ENCODE measurements around the gene RNF114. TPM values are rescaled to one million over a fixed set of nuclear protein-coding genes. Genes with fewer than 3 reads are reported as not detected.

Gene RNF114
- total and polyA plus RNA-seq, 2 donors from 2014 or later = 70.7 to 89.2 TPM

GRCh38 chr20:49966861-49967260, 30.7 kb downstream of the RNF114 start:
- peaks cover 0 to 3% (median 0%) of the 10 kb centered on the region in 3 donors for H3K4me1 ChIP-seq (ENCODE audit: control insufficient read depth in 2 of 3, insufficient read depth in 2 of 3, low read depth in 1 of 3, low read length in 3 of 3)
- intact Hi-C loops (cut with DNase I) = no loop called here
- no peaks in the 10 kb centered on the region for H3K27me3 ChIP-seq (ENCODE audit: control insufficient read depth, insufficient read depth, low read length)
- DNase-seq (no peak), FAIRE-seq (no peak)
- H3K9ac ChIP-seq (ENCODE audit: low read length in 3 of 3) = no peak overlapping the region
- TF ChIP-seq CTCF (IDR thresholded peaks at IDR 0.05; ENCODE audit: borderline replicate concordance, extremely low read depth, insufficient read depth) = no peak
- no peak overlapping the region for H3K4me3 ChIP-seq (ENCODE audit: low read length in 3 of 3)
- H3K36me3 ChIP-seq (ENCODE audit: control insufficient read depth in 2 of 3, insufficient read depth in 3 of 3, low read length in 3 of 3) = no peaks in the 10 kb centered on the region
- H3K9me3 ChIP-seq (ENCODE audit: control insufficient read depth in 2 of 3, insufficient read depth in 1 of 3, low read length in 3 of 3) = no peaks in the 10 kb centered on the region
- no peak overlapping the region for H3K27ac ChIP-seq (ENCODE audit: low read depth in 2 of 2, low read length in 2 of 2)

- H3K27me3 ChIP-seq (ENCODE audit: control insufficient read depth, insufficient read depth, low read length) = no peaks in the 10 kb centered on the region
- peaks cover 0 to 3% (median 0%) of the 10 kb centered on the region in 3 donors for H3K4me1 ChIP-seq (ENCODE audit: control insufficient read depth in 2 of 3, insufficient read depth in 2 of 3, low read depth in 1 of 3, low read length in 3 of 3)
- no peak for TF ChIP-seq CTCF (IDR thresholded peaks at IDR 0.05; ENCODE audit: borderline replicate concordance, extremely low read depth, insufficient read depth)
- DNase-seq (no peak), FAIRE-seq (no peak)
- H3K4me3 ChIP-seq (ENCODE audit: low read length in 3 of 3) = no peak overlapping the region
- intact Hi-C loops (cut with DNase I) = no loop called here
- H3K9ac ChIP-seq (ENCODE audit: low read length in 3 of 3) = no peak overlapping the region
- H3K27ac ChIP-seq (ENCODE audit: low read depth in 2 of 2, low read length in 2 of 2) = no peak overlapping the region
- no peaks in the 10 kb centered on the region for H3K9me3 ChIP-seq (ENCODE audit: control insufficient read depth in 2 of 3, insufficient read depth in 1 of 3, low read length in 3 of 3)
- no peaks in the 10 kb centered on the region for H3K36me3 ChIP-seq (ENCODE audit: control insufficient read depth in 2 of 3, insufficient read depth in 3 of 3, low read length in 3 of 3)
Measured at GRCh38 chr20:49969234-49969633, 33.0 kb downstream of the RNF114 start.

- Histone ChIP-seq H3K27ac (ENCODE audit: low read depth in 2 of 2, low read length in 2 of 2) (no peak overlapping the region), H3K36me3 (ENCODE audit: control insufficient read depth in 2 of 3, insufficient read depth in 3 of 3, low read length in 3 of 3) (no peaks in the 10 kb centered on the region), H3K27me3 (ENCODE audit: control insufficient read depth, insufficient read depth, low read length) (no peaks in the 10 kb centered on the region), H3K4me1 (ENCODE audit: control insufficient read depth in 2 of 3, insufficient read depth in 2 of 3, low read depth in 1 of 3, low read length in 3 of 3) (peaks cover 0 to 3% (median 0%) of the 10 kb centered on the region in 3 donors), H3K9ac (ENCODE audit: low read length in 3 of 3) (no peak overlapping the region), H3K4me3 (ENCODE audit: low read length in 3 of 3) (no peak overlapping the region), H3K9me3 (ENCODE audit: control insufficient read depth in 2 of 3, insufficient read depth in 1 of 3, low read length in 3 of 3) (no peaks in the 10 kb centered on the region)
- no peak for TF ChIP-seq CTCF (IDR thresholded peaks at IDR 0.05; ENCODE audit: borderline replicate concordance, extremely low read depth, insufficient read depth)
- intact Hi-C loops (cut with DNase I) = no loop called here
- DNase-seq = no peak
- no peak for FAIRE-seq
Measured at GRCh38 chr20:49969946-49970345, 33.7 kb downstream of the RNF114 start.

GRCh38 chr20:49970498-49970897, 34.3 kb downstream of the RNF114 start:
- intact Hi-C loops (cut with DNase I) = no loop called here
- no peak for FAIRE-seq
- H3K27ac ChIP-seq (ENCODE audit: low read depth in 2 of 2, low read length in 2 of 2) = no peak overlapping the region

More at GRCh38 chr20:49970498-49970897, 34.3 kb downstream of the RNF114 start:
- Histone ChIP-seq H3K27me3 (ENCODE audit: control insufficient read depth, insufficient read depth, low read length) (no peaks in the 10 kb centered on the region), H3K36me3 (ENCODE audit: control insufficient read depth in 2 of 3, insufficient read depth in 3 of 3, low read length in 3 of 3) (no peaks in the 10 kb centered on the region), H3K4me1 (ENCODE audit: control insufficient read depth in 2 of 3, insufficient read depth in 2 of 3, low read depth in 1 of 3, low read length in 3 of 3) (peaks cover 0 to 2% (median 0%) of the 10 kb centered on the region in 3 donors), H3K9me3 (ENCODE audit: control insufficient read depth in 2 of 3, insufficient read depth in 1 of 3, low read length in 3 of 3) (no peaks in the 10 kb centered on the region), H3K9ac (ENCODE audit: low read length in 3 of 3) (no peak overlapping the region), H3K4me3 (ENCODE audit: low read length in 3 of 3) (no peak overlapping the region)
- no peak for TF ChIP-seq CTCF (IDR thresholded peaks at IDR 0.05; ENCODE audit: borderline replicate concordance, extremely low read depth, insufficient read depth)
- DNase-seq = no peak
